ENCODE data around the gene SLC25A52. TPM values are rescaled to one million over a fixed set of nuclear protein-coding genes. Genes with fewer than 3 reads are reported as not detected.

Gene SLC25A52
- total and polyA plus RNA-seq, 9 of the 15 experiments (the other 6 are each of a cell fraction or from before 2014, with no cell fraction given), result not detected

GRCh38 chr18:31722369-31722957, 38.2 kb downstream of the SLC25A52 start (continued):
- TF ChIP-seq GABPB2 (CRISPR knock-in tag; conservative IDR thresholded peaks at IDR 0.05) (no peak), RFX1 (IDR thresholded peaks at IDR 0.05) (no peak), ZBTB7A (IDR thresholded peaks at IDR 0.05; ENCODE audit: borderline replicate concordance, control insufficient read depth, low read depth, low read length) (no peak), KDM1A (IDR thresholded peaks at IDR 0.05) (no peak), DLX4 (CRISPR knock-in tag; IDR thresholded peaks at IDR 0.05) (no peak), C11orf30 (IDR thresholded peaks at IDR 0.05; ENCODE audit: low read depth) (no peak), NR3C1 (CRISPR knock-in tag; IDR thresholded peaks at IDR 0.05) (no peak), HNRNPL (IDR thresholded peaks at IDR 0.05; ENCODE audit: low read depth, low read length) (no peak), UBTF (IDR thresholded peaks at IDR 0.05; ENCODE audit: borderline replicate concordance in 1 of 2, low read depth in 2 of 2, low read length in 2 of 2) (no peak)
- TF ChIP-seq, protein P1, sequence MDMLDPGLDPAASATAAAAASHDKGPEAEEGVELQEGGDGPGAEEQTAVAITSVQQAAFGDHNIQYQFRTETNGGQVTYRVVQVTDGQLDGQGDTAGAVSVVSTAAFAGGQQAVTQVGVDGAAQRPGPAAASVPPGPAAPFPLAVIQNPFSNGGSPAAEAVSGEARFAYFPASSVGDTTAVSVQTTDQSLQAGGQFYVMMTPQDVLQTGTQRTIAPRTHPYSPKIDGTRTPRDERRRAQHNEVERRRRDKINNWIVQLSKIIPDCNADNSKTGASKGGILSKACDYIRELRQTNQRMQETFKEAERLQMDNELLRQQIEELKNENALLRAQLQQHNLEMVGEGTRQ (CRISPR knock-in tag; IDR thresholded peaks at IDR 0.05), result no peak

Measured in K562 (cell line).